ENCODE results near the gene DCBLD1. TPM values are rescaled to one million over a fixed set of nuclear protein-coding genes. Genes with fewer than 3 reads are reported as not detected.

The DCBLD1 gene
- total and polyA plus RNA-seq, 2 of the 13 experiments (the other 11 are each of a cell fraction or from before 2014, with no cell fraction given), result 23.2 to 41.5 TPM

DNA sequence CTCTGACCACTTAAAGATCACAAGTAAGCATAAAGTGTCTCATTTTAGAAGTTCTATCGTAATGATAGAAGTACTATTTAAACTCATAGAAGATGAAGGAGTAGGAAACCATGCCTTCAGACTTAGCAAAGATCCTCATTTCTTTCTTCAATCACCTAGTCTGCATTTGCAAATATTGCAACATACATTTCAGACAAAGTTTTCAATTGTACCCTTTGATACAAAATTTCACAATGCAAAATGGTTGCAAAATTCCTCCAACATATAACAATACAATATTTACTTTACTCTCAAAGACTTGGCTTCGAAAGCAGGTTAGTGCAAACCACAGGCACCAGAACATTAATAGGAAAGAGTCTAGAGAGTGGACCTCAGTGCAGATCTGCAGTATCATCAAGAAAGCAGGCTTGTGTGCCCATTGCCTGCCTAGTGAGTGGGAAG lies 40.6 kb upstream of the DCBLD1 start (continued):
- TF ChIP-seq ARID4A (CRISPR knock-in tag; IDR thresholded peaks at IDR 0.05; ENCODE audit: borderline replicate concordance), result no peak
- TF ChIP-seq ZNF350 (CRISPR knock-in tag; IDR thresholded peaks at IDR 0.05; ENCODE audit: borderline replicate concordance, low read depth), result no peak
- TF ChIP-seq, protein P1, sequence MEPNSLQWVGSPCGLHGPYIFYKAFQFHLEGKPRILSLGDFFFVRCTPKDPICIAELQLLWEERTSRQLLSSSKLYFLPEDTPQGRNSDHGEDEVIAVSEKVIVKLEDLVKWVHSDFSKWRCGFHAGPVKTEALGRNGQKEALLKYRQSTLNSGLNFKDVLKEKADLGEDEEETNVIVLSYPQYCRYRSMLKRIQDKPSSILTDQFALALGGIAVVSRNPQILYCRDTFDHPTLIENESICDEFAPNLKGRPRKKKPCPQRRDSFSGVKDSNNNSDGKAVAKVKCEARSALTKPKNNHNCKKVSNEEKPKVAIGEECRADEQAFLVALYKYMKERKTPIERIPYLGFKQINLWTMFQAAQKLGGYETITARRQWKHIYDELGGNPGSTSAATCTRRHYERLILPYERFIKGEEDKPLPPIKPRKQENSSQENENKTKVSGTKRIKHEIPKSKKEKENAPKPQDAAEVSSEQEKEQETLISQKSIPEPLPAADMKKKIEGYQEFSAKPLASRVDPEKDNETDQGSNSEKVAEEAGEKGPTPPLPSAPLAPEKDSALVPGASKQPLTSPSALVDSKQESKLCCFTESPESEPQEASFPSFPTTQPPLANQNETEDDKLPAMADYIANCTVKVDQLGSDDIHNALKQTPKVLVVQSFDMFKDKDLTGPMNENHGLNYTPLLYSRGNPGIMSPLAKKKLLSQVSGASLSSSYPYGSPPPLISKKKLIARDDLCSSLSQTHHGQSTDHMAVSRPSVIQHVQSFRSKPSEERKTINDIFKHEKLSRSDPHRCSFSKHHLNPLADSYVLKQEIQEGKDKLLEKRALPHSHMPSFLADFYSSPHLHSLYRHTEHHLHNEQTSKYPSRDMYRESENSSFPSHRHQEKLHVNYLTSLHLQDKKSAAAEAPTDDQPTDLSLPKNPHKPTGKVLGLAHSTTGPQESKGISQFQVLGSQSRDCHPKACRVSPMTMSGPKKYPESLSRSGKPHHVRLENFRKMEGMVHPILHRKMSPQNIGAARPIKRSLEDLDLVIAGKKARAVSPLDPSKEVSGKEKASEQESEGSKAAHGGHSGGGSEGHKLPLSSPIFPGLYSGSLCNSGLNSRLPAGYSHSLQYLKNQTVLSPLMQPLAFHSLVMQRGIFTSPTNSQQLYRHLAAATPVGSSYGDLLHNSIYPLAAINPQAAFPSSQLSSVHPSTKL (CRISPR knock-in tag; IDR thresholded peaks at IDR 0.05), result peak; percentile 100
- TF ChIP-seq JUN (CRISPR knock-in tag; IDR thresholded peaks at IDR 0.05), result no peak
- TF ChIP-seq, protein P2, sequence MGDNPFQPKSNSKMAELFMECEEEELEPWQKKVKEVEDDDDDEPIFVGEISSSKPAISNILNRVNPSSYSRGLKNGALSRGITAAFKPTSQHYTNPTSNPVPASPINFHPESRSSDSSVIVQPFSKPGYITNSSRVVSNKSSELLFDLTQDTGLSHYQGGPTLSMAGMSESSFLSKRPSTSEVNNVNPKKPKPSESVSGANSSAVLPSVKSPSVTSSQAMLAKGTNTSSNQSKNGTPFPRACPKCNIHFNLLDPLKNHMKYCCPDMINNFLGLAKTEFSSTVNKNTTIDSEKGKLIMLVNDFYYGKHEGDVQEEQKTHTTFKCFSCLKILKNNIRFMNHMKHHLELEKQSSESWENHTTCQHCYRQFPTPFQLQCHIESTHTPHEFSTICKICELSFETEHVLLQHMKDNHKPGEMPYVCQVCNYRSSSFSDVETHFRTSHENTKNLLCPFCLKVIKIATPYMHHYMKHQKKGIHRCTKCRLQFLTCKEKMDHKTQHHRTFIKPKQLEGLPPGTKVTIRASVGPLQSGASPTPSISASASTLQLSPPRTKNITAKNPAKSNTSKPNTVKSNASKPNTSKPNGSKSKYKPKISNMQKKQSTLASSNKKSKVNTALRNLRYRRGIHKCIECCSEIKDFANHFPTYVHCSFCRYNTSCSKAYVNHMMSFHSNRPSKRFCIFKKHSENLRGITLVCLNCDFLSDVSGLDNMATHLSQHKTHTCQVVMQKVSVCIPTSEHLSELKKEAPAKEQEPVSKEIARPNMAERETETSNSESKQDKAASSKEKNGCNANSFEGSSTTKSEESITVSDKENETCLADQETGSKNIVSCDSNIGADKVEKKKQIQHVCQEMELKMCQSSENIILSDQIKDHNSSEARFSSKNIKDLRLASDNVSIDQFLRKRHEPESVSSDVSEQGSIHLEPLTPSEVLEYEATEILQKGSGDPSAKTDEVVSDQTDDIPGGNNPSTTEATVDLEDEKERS (CRISPR knock-in tag; IDR thresholded peaks at IDR 0.05), result no peak
- no peak for TF ChIP-seq MATR3 (CRISPR knock-in tag; IDR thresholded peaks at IDR 0.05)
- TF ChIP-seq, protein P3, sequence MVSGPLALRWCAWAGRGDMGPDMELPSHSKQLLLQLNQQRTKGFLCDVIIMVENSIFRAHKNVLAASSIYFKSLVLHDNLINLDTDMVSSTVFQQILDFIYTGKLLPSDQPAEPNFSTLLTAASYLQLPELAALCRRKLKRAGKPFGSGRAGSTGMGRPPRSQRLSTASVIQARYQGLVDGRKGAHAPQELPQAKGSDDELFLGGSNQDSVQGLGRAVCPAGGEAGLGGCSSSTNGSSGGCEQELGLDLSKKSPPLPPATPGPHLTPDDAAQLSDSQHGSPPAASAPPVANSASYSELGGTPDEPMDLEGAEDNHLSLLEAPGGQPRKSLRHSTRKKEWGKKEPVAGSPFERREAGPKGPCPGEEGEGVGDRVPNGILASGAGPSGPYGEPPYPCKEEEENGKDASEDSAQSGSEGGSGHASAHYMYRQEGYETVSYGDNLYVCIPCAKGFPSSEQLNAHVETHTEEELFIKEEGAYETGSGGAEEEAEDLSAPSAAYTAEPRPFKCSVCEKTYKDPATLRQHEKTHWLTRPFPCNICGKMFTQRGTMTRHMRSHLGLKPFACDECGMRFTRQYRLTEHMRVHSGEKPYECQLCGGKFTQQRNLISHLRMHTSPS (CRISPR knock-in tag; IDR thresholded peaks at IDR 0.05; ENCODE audit: low read depth), result no peak
- TF ChIP-seq ZIK1 (CRISPR knock-in tag; IDR thresholded peaks at IDR 0.05; ENCODE audit: borderline replicate concordance, low read depth), result no peak
- TF ChIP-seq RBM39 (IDR thresholded peaks at IDR 0.05; ENCODE audit: low read depth, low read length, poor library complexity, severe bottlenecking), result no peak
- no peak for TF ChIP-seq HIVEP1 (CRISPR knock-in tag; IDR thresholded peaks at IDR 0.05)
- TF ChIP-seq, protein P4, sequence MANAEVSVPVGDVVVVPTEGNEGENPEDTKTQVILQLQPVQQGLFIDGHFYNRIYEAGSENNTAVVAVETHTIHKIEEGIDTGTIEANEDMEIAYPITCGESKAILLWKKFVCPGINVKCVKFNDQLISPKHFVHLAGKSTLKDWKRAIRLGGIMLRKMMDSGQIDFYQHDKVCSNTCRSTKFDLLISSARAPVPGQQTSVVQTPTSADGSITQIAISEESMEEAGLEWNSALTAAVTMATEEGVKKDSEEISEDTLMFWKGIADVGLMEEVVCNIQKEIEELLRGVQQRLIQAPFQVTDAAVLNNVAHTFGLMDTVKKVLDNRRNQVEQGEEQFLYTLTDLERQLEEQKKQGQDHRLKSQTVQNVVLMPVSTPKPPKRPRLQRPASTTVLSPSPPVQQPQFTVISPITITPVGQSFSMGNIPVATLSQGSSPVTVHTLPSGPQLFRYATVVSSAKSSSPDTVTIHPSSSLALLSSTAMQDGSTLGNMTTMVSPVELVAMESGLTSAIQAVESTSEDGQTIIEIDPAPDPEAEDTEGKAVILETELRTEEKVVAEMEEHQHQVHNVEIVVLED (CRISPR knock-in tag; IDR thresholded peaks at IDR 0.05; ENCODE audit: borderline replicate concordance), result no peak
- TF ChIP-seq KDM5B (CRISPR knock-in tag; IDR thresholded peaks at IDR 0.05; ENCODE audit: borderline replicate concordance), result no peak
- TF ChIP-seq HDAC2 (CRISPR knock-in tag; IDR thresholded peaks at IDR 0.05), result peak; percentile 92
- TF ChIP-seq DR1 (CRISPR knock-in tag; IDR thresholded peaks at IDR 0.05), result no peak
